GM20431 (cell line): ENCODE measurements around the gene PLA2G5.
"Not testable (repeated sequence)": the region's sequence is repeated elsewhere in the genome, so short reads cannot be mapped to it uniquely, and the experiment has no call there.

Source experiments
- in situ Hi-C: fragments of 300-500 bp; cut with MseI, MboI; formaldehyde crosslinking; loops from one replicate; pipeline ENCODE4 v1.15.0; 2020; ENCODE audit warnings: low sequenced_read_pairs; ENCODE audit not compliant: unreplicated experiment

The PLA2G5 gene

DNA sequence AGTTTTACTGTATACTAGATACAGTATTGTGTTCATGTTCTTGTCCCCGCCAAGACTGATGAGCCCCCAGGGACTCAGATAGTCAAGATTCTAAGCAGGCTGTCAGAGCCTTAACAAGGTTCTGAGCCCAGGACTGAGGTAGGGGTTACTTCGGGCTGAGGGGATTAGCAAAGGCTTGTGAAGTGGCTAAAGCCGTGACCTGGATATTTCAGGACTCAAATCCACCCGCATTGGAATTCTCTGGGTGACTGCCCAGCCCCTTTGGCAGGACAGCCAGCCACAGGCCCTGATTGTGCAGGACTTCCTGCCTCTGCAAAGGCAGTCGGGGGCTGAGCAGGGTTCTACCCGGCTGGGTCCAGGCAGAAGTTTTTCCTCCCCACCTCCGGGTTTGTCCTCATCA, at the start of gene PLA2G5:
Gene PLA2G5 (plus strand): TSS at position 321 of the 400 bp plus-strand sequence. CDS start 14,637 bp downstream, outside the sequence.
- in situ Hi-C loops = no loop called here

GRCh38 chr1:20028125-20028524, 41.9 kb upstream of the PLA2G5 start:
- in situ Hi-C loops = no loop called here

DNA sequence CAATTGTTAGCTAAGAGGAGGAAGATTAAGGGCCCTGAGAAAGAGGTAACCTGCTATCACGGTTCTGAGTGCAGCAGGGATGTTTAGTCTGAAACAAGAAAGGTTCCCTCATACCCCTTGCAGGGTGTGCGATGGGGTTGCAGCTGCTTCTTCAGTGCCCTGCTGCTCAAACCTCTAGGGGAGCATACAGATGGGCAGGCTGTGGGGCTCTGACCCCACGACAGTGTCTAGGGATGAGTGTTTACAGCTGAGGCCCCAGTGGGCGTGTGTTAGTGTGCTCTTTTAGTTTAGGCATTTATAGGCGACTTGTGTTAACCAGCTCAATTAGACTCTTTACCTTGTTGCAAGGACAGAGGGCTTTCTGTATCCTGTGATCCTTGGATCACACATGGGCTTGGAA, 41.3 kb upstream of the PLA2G5 start:
- in situ Hi-C loops = no loop called here

- in situ Hi-C loops = no loop called here
Measured at GRCh38 chr1:20029178-20029912, 40.6 kb upstream of the PLA2G5 start.

DNA sequence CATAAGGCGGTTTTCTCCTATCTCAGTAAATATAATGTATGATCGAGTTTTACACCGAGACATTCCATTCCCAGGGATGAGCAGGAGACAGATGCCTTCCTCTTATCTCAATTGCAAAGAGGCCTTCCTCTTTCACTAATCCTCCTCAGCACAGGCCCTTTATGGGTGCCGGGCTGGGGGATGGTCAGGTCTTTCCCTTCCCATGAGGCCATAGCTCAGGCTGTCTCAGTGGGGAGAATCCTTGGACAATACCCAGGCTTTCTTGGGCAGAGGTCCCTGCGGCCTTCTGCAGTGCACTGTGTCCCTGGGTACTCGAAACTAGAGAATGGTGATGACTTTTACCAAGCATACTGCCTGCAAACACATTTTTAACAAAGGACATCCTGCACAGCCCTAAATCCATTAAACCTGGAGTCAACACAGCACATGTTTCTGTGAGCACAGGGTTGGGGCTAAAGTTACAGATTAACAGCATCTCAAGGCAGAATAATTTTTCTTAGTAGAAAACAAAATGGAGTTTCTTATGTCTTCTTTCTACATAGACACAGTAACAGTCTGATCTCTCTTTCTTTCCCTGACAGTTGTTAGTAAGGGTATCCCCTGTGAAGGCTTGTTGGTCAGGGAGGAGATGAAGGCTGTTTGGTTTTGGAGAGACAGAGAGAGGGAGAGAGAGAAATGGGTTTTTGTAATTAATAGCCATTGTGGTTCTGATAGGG, 39.4 kb upstream of the PLA2G5 start:
- in situ Hi-C loops = not testable (repeated sequence)

DNA sequence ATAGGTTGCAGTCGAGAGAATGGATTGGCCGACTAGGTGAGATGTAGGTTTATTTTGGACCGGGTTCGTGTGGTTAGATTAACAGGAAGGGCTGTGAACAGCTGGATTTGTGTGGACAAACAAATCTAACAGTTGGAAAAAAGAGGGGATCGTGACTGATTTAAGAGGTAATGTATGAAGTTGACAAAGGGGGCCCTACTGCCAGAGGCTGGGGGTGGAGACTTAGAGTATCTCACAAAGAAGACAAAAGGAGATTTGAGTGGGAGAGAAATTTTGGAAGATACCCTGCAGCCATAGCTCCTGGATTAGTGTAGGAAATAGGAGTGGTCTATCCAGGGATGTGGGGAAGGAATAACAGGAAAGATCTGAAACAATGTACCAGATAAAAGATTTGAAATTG, 38.8 kb upstream of the PLA2G5 start:
- in situ Hi-C loops = no loop called here

DNA sequence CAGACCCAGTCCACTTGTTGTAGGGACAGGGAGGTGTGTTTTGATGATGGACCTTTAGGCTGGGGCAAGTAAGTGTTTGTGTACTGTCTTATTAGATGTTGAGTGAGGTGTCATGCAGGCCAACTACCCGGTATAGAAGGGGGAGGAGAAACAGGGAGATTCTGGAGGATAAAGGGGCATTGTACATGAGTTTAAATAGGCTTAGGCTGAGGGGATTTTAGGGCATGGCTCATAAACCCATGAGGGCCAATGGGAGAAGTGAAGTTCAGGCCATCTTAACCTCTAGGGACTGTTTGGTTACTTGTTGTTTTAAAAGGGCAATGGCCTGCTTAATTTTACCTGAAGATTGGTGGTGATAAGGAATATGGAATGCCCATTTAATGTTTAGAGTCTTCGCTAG, 38.2 kb upstream of the PLA2G5 start:
- in situ Hi-C loops = no loop called here

DNA sequence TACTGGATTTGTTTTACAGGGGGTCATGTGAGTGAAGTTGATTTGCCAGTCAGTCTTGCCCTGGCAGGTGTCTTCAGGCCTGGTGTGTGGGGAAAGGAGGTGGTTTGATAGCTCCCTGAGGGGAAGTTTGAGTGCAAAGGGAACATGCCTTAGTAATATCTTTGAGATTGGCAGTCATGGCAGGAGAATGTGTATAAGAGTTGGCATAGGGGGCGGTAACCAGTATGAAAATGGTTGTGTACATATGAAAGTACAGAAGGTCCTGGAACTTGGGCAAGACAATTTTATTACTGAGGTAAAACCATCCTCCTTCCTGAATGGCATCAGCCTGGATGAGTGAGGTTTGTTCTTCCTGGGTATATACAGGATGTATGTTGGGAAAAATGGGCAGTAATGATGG, 37.6 kb upstream of the PLA2G5 start:
- in situ Hi-C loops = no loop called here

DNA sequence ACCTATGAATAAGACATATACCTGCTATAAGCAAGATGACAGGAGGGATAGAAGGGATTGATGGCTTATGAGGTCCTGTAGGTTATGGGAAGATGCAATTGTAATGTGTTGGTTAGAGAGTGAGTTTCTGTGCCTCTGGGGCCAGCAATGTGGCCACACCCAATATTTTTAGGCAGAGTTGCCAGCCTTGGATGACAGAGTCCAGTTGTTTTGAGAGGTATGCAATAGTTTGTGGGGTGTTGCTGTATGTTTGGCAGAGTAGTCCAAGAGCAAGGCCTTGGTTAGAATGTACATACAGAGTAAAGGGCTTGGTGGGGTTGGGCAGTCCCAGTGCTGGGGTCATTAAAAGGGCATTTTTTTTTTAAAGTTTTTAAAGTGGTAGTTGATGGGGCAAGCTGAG, 36.6 kb upstream of the PLA2G5 start:
- in situ Hi-C loops = no loop called here

- in situ Hi-C loops = no loop called here
Measured at GRCh38 chr1:20035114-20035513, 34.9 kb upstream of the PLA2G5 start.

DNA sequence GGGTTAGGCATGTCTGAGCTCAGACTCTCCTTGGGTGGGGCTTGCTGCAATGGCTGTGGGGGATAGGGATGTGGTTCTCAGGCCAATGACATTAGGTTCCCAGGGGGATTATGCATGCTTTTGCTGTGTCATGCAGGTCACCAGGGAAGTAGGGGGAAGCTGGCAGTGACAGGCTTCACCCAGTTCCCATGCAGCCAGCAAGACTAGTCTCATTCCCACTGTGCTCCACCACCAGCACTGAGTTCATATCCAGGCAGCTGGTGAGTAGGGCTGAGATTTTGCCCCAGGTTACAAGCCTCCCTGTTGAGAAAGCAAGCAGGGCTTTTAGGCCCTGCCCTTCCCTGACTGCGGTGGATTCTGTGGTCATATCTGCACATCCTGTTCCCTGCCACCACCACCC, 32.1 kb upstream of the PLA2G5 start:
- in situ Hi-C loops = no loop called here

DNA sequence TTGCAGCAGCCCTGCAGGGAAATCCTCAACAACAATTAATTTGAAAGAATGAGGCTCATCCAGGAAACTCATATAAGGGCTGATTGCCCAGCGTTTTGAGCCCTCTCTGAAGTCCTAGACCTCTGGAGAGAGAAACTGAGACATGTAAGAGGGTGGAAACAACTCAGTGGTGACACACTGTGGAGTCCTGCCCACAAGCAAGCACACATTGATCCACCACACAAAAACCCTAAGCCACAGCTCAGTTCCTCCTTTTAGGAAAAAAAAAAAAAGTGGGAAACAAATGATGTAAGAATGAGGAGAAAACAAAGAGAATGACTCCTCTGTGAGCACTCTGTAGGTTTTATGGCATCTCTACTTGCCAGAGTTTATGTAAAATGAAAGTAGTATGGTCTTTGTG, 22.9 kb upstream of the PLA2G5 start:
- in situ Hi-C loops = no loop called here

DNA sequence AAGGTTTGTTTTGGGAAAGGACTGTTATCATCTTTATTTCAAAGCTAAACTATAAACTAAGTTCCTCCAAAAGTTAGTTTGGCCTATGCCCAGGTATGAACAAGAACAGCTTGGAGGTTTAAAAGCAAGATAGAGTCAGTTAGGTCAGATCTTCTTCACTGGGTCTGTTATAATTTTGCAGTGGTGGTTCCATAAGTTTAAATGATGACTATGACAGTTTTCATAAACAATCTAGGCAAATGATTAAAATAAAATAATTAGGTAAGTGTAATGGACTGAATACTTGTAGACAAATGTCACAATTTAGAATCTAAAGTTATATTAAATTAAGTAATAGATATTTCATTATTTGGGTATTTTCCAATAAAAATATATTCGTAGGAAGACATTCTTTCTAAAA, 21.4 kb upstream of the PLA2G5 start:
- in situ Hi-C loops = no loop called here

GRCh38 chr1:20049056-20049798, 20.8 kb upstream of the PLA2G5 start:
- in situ Hi-C loops = not testable (repeated sequence)

DNA sequence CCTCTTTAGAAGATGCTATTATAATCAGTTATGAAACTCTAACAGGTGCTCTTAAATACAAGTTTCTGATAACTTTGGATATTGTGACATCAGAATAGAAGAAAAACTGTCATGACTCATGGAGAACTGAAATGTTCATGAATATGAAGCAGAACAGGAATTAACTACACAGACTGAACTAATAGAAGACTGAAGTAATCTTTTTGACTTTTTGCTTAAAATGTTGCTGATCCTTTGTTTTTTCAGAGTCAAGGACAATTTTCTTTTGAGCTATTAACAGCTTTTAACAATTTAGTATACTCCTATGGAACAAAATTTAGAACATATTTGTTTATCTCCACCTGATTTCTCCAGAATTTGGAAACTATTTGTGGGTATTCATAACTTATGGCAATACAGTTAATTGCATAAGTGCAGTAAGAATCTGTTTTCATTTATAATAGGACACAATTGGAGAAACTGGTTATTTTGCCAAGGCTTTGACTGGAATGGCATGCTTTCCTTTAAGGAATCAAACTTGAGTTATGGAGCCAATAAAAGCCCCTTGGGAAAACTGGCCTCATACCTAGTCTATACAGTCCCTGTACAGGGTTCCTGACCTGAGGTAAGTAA, 18.7 kb upstream of the PLA2G5 start:
- in situ Hi-C loops = no loop called here

GRCh38 chr1:20052386-20052785, 17.6 kb upstream of the PLA2G5 start:
- in situ Hi-C loops = no loop called here

GRCh38 chr1:20057886-20058420, 12.0 kb upstream of the PLA2G5 start:
- in situ Hi-C loops = no loop called here

DNA sequence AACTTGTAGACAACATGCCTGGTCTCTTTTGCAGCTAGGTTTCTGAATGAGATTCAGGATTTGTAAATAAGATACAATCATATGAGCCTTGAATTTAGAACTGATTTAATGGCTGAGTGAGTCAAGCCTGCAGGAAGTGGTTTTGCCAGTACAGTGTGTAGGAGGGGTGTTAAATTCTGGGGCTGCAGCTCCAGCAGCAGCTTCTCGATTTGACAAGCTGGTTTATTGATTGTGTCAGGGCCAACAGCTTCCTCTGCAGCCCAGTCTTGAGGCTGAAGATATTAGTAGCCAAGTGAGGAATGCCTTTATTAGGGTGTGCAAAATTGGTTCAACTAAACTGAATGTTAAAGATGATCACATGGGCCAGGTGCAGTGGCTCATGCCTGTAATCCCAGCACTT, 11.5 kb upstream of the PLA2G5 start:
- in situ Hi-C loops = no loop called here

DNA sequence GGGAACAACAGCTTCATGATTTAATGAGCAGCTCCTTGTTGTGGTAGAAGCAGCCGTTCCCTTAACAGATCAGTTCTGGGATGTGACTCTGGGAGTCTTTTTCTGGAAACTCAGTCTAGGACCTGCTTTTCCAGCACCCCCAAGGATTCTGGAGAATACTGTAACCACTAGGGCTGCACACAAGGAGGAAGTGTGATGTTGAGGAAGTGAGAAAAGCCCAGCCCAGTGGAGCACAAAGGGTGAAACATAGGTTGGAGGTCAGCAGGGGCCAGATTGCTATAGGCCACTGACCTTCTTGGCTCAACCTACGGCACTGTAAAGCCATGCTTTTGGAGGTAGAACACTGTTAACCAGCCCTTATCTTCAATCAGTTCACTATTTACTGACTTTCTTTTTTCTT, 10.1 kb upstream of the PLA2G5 start:
- in situ Hi-C loops = no loop called here

DNA sequence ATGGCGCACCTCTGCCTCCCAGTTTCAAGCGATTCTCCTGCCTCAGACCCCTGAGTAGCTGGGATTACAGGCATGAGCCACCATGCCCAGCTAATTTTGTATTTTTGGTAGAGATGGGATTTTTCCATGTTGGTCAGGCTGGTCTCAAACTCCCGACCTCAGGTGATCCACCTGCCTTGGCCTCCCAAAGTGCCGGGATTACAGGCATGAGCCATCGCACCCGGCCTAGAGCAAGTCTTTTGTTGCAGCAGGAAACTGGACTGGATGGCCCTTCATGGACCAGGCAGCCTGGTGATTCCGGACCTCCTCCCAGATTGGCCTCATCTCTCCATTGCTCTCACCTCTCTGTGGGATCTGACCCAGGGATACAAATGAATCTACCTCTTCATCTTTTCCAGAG, 9.2 kb upstream of the PLA2G5 start:
- in situ Hi-C loops = not testable (repeated sequence)
